Measurements from ENCODE around the gene ACTR6. TPM values are rescaled to one million over a fixed set of nuclear protein-coding genes. Genes with fewer than 3 reads are reported as not detected.
A peak's percentile ranks its signal among the peaks of the same experiment; 100 is the strongest.
"Not testable (repeated sequence)": the region's sequence is repeated elsewhere in the genome, so short reads cannot be mapped to it uniquely, and the experiment has no call there.

Gene ACTR6
- total and polyA plus RNA-seq, 9 of the 15 experiments (the other 6 are each of a cell fraction or from before 2014, with no cell fraction given): 26.1 to 109 (median 70.9) TPM

DNA sequence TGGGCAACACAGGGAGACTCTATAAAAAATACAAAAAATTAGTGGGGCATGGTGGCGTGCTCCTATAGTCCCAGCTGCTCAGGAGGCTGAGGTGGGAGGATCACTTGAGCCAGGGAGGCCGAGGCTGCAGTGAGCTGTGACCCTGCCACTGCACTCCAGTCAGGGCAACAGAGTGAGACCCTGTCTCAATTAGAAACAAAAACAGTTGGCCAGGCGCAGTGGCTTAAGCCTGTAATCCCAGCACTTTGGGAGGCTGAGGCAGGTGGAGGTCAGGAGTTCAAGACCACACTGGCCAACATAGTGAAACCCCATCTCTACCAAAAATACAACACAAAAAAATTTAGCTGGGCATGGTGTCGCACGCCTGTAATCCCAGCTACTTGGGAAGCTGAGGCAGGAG lies 64.5 kb downstream of the ACTR6 start:
- H3K36me3 ChIP-seq (ENCODE audit: control insufficient read depth, insufficient read depth, low read length); H3K9me3 ChIP-seq (replicated peaks; ENCODE audit: control insufficient read depth, insufficient read depth, low read depth, low read length); CTCF ChIA-PET (ENCODE audit: low intra/inter-chr PET ratio); BruUV-seq (replicated peaks); H3K4me2 ChIP-seq (ENCODE audit: insufficient read depth, low read length); H4K20me1 ChIP-seq (replicated peaks; ENCODE audit: control insufficient read depth, insufficient read depth, low read length); H3K9me1 ChIP-seq (ENCODE audit: control insufficient read depth, insufficient read depth, low read length); DNase-seq (ENCODE audit: extremely low read depth in 1 of 4, low spot score in 3 of 4); H3K27ac ChIP-seq (ENCODE audit: extremely low read depth, low read depth, low read length); FAIRE-seq; in situ Hi-C loops (cut with MboI); H3K4me3 ChIP-seq; ATAC-seq; H3K27me3 ChIP-seq (ENCODE audit: control insufficient read depth in 2 of 2, insufficient read depth in 2 of 2, low read length in 2 of 2); H2AFZ ChIP-seq (ENCODE audit: low read depth, low read length): not testable (repeated sequence)
- H3K4me1 ChIP-seq (replicated peaks in 1 of 2; ENCODE audit: control insufficient read depth in 2 of 2, insufficient read depth in 2 of 2, low read length in 2 of 2): peaks cover 0 to 10% of the 10 kb centered on the region in 2 experiments; a peak in 1 of 5 replicates
- intact Hi-C loops (cut with micrococcal nuclease): loop anchor here (5.0 kb wide), 2 partner anchors 37 to 63 kb away; partner anchors contain the start of gene ACTR6
- peak; percentile 43; the same call in 1 of the 2 replicates for TF ChIP-seq ZNF134 (CRISPR knock-in tag; conservative IDR thresholded peaks at IDR 0.05)
- peak; percentile 44; the same call in 1 of the 2 replicates for TF ChIP-seq DMBX1 (CRISPR knock-in tag; IDR thresholded peaks at IDR 0.05; ENCODE audit: borderline replicate concordance)
- peak; percentile 19; the same call in 1 of the 2 replicates for TF ChIP-seq MECOM (CRISPR knock-in tag; IDR thresholded peaks at IDR 0.05)
- peak; percentile 22; the same call in 1 of the 2 replicates for TF ChIP-seq ZNF121 (CRISPR knock-in tag; conservative IDR thresholded peaks at IDR 0.05)
- POLR2A ChIA-PET: interaction anchor here (0.6 to 2.0 kb wide), 3 partner anchors 11 to 33 kb away, joined by 4 to 6 read pairs (median 4); no protein-coding TSS in a partner anchor
- H3K9ac ChIP-seq (ENCODE audit: insufficient read depth in 1 of 2, low read depth in 2 of 2, low read length in 2 of 2): peak overlapping the region in 1 of 2 experiments; percentile 26; a peak in 1 of 4 replicates
- WGBS (ENCODE audit: insufficient coverage, low coverage, missing lambda C conversion rate): 94% methylated on average over 5 of the region's 5 CpGs
- peaks cover 34% of the 10 kb centered on the region for H3K79me2 ChIP-seq (ENCODE audit: control insufficient read depth, insufficient read depth, low read length)

Data from K562 (cell line).